NCI-H2081 (cell line): Measurements from ENCODE around the gene CFAP57.

Experiments
- DNase-seq, 2 experiments: peaks; one replicate each; lab custom pipeline; 2025; lab: John Stamatoyannopoulos, UW

CFAP57 gene

DNA sequence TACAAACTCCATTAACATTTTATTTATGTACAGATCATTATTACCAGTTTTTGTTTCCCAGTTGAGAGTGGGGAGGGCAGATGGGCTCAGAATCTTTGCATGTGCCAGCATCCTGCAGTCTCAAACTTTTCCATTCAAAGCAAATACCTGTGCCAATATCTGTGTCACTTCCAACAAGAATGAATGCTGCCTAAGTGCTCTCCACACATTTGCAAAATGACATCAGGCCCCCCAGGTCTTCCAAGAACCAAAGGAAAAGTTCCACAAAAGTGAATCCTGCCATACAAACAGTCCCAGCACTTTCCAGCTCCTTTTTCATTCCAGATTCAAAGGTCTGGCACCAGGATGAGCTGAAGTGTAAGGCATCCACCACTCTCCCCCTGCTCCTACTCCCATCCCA is 127.0 kb downstream of the CFAP57 start:
- DNase-seq = no peak

DNA sequence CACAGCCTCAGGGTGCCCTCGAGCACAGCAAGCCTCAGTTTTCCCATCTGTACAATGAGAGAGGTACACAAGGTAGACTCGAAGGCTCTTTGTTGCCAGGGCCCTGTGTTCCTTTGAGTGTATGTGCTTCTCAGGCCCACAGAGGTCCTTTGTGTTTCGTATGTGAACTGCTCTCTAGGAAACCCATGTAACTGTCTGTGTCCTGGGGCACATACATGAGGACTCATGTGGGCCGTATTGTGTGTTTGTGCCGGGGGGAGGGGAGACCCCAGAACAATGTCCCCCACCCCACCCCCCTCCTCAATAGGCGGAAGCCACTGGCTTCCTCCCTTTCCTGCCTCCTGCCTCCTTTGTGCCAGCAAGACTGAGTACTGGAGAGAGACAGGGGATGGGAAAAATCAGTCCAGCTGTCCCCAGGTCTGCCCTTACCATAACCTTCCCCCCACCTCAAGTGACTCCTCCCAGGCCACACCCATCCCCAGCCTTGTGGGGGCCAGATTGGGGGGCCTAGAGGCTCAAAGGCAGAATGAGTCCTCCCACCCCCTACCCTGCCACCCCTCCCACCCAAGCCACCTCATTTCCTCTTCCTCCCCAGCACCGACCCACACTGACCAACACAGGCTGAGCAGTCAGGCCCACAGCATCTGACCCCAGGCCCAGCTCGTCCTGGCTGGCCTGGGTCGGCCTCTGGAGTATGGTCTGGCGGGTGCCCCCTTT is 128.4 kb downstream of the CFAP57 start, which contains the start of gene TIE1:
TIE1 (plus strand) TSS at position 605 of the 717 bp plus-strand sequence; CDS start at position 695, 90 bp downstream.
- no peak for DNase-seq

DNA sequence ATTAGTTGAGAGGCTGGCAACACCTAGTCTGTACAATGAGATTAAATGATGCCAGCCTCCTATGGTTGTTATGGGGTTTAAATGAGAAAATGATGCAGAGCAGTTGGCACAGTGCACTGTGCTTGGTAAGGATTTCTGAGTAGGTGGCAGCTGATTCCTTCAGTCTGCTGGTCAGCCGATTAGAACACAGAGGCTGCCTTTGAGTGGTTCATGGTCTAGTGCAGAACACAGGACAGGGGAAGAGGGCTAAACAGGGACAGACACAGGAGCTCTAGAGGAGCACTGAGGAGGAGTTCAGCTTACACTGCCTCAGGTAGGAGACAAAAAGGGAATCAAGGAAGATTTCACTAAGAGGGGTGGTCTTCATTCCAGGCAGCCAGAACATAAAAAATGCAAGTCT is 130.1 kb downstream of the CFAP57 start:
- no peak for DNase-seq

DNA sequence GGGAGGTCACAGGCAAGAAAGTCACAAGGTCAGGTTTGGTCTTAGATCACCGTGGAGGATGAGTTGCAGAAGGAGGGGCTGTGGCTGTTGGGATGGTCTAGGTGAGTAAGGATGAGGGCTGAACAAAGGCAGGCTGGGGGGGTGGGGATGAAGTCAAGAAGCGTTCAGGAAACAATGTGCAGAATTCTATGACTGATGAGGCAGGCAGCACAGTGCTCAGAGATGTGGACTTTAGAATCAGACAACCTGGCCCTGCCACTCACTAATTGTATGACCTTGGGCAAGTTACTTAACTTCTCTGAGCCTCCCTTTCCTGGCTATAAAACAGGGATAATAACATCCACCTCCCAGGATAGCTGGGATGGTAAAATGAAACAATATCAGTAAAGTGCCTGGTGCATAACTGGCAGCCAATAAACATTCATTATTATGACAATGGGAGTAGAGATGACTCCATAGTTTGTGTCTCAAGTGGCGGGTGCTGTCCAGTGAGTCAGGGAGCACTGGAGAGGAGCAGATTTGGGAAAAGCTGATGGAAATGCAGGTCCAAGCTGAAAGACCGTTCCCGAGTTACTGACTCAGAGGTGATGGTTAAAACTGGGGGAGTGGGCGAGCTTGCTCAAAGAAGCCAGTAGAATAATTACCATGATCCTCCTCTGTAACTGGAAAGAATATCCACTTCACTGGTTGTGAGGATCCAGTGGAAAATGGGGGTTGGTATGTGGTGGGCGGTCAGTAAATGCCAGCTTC is 130.8 kb downstream of the CFAP57 start:
- no peak for DNase-seq

DNA sequence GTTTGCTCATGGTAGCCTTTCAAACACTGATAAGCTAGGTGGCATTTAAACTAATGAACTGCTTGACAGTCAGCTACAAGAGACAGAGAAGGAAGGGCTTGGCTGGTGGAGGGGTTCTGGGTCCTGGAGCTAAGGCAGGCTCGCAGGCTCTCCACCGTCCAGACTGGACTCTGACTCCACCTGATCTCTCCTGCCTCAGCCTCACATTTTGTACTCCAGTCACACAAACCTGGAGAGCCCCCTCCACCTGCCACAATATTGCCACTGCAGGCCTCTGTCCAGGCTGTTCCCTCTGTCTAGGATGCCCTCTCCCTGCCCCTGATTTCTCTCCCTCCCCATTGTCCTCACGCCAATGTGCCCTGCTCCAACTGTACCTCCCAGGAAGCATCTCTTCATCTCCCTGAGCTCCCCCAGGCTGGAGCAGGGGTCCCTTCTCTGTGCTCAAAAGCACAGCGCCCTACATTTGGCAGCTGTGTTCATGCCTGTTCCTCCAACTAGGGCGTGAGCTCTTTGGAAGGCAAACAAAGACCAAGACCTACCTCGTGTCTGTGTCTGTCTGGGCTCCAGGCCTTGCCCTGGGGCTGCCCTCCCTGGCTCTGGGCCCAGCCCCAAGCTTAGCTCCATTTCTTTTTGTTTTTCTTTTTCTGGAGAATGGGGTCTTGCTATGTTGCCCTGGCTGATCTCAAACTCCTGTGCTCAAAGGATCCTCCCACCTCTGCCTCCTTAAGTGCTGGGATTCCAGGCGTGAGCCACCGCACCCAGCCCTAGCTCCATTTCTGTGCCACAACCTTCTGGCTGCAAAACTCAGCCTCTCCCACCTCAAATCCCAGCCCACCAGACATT is 131.6 kb downstream of the CFAP57 start:
- no peak for DNase-seq
